HG03432 (cell line): ENCODE results near the gene HRH3.
A peak's percentile ranks its signal among the peaks of the same experiment; 100 is the strongest.

ENCODE experiments used
- ATAC-seq: cut with Tn5 transposase; IDR thresholded peaks from one replicate; pipeline ENCODE4 v1.9.1; 2021; ENCODE audit warnings: mild to moderate bottlenecking, moderate library complexity; ENCODE audit not compliant: unreplicated experiment

The HRH3 gene

DNA sequence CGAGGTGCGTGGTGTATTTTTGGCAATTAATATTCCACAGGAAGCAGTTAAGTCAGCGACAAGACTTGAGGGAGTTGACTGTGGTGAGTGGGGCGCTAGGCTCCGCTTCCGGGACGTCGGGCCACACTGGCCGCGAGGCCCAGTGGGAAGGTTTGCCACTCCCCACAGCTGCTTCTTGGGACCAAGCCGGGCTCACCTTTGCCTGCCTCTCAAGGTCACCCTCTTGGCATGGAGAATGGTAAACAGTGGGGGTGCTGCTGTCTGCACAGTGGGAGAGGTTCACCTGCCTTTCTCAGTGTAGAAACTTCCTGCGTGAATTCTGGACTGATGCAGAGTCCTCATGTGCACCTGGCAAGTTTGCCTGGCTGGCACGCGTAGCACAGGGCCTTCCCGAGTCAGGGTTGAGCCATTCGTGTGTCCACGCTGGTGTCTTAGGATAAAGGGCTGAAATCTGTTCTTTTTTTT lies 24.6 kb upstream of the HRH3 start:
- no peak for ATAC-seq

DNA sequence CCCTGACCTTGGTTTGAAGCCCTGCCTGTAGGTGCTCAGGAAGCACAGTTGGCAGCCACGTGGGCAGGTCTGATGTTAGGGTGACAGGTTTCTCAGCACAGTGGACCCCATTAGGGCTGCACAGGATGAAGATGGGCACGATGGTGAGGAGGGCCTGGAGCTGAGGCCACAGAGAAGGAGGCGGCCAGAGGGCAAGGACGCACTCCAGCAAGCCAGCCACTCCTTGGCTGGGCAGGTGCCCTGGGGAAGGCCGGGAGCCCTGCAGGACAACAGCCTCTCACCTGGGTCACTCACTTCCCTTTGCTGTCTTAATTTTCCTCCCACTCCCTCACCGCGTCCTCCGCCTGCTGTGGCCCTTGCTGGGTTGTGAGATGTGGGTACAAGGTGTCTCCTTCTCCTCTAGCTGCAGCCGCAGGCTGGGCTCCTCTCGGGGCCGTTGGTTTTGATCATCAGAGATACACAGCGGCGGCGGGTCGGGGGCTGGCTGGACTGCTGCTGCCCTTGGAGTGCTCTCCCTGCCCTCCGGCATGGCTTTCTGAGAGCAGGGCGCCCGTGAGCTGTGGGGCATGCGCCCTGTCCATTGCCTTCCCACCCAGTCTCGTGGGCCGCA lies 23.9 kb upstream of the HRH3 start:
- ATAC-seq = no peak

DNA sequence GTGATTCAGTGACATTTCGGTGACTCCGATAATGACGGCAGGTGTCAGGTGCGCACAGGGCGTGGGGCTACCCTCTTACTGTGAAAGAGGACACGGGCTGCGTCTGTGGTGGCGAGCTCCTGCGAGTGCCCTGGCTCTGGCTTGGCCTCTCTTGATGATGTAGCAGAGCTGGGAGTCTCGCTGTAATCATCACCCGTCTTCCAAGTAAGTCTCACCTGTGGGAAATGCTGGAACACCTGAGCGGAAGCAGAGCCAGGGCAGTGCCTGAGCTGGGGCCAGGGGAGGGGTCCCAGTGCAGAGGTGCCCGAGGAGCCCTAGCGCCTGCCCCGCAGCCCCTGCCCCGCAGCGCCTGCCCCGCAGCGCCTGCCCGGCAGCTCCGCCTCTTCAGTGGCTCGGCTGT lies 23.0 kb upstream of the HRH3 start:
- no peak for ATAC-seq

DNA sequence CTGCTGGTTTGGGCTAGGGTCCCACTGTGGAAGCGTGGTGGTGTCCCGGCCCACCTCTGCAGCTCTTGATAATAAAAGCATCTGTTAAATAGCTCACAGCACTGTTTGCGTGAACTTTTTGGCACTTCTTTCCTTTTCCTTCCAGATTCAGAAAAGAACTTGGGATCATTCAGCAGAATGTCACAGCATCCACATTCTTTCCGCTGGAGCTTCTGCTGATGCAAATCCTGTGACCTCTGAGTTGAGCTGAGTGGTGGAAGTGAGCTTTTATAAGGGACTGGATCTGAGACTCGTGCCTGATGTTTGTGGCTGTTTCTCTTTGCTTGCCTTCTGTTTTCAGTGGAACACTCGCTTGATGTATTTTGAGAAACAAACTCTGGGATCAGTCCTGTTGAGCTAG lies 22.1 kb upstream of the HRH3 start:
- ATAC-seq = no peak

DNA sequence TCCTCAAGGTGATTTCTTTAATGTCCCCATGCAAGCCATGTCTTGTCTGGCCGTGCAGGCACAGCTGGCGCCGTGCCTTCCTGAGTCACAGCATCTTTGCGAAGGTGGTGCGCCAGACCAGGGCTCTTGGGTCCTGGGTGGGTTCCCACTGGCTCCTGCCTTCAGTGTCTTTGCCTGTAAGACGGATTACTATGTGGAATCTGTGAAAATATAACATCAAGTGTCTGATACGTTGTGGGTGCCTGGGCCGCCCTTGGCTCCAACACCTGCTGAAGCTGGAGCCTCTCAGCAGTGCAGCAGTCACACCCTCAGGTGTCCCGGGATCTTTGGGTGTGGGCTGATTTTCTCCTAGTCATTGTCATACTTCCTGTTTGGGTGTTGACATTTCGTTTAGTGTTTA lies 21.4 kb upstream of the HRH3 start:
- no peak for ATAC-seq

DNA sequence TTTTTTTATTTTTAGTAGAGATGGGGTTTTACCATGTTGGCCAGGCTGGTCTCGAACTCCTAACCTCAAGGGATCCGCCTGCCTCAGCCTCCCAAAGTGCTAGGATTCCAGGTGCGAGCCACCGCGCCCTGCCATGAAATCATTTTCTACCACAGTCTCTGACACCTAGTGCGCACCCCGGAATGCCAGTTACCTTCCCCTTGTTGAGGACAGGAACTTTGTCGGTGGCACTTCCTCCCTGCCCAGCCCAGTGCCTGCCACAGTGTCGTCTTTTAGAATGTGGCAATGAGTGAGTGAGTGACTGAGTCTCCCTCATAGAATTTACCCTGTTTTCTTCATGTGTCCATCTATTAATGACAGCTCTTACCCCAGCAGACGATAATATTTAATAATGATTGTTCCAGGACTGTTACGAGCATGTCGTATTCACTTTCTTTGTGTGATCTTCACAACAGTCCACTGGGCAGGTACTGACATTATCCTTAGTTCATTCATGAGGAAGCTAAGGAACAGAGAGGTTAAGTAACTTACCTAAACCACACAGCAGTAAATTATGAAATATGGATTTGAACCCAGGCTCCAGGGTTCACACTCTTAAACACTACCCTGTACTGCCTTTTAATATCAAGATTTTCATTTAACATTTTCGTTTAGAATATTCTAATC lies 20.1 kb upstream of the HRH3 start:
- no peak for ATAC-seq

DNA sequence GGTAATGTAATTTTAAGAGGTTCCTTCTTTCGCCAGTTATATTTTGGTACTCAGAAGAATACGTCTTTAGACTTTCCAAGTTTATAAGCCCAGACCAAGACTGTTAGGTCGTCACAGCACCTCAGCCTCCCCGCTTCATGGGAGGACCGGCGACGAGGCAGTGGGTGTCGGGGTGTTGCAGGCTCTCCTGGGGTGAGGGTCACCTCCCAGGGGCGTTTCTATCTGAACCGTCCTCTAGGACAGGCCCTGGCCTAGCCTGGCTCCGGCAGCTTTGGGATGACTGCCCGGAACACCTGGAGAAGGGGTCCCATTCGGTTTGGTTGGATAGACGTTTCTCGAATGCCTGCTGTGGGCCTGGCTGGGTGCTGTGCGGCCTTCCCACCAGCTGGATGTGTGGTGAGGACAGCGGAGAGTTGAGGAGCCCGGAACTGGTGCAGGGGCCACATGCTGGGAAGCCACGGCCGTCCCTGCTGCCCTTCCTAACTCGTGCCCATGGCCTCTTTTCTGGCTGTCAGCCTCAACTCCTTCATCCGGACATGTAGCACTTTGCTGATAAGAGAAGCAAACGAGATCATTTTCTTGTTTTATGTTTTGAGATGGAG lies 19.3 kb upstream of the HRH3 start:
- no peak for ATAC-seq

DNA sequence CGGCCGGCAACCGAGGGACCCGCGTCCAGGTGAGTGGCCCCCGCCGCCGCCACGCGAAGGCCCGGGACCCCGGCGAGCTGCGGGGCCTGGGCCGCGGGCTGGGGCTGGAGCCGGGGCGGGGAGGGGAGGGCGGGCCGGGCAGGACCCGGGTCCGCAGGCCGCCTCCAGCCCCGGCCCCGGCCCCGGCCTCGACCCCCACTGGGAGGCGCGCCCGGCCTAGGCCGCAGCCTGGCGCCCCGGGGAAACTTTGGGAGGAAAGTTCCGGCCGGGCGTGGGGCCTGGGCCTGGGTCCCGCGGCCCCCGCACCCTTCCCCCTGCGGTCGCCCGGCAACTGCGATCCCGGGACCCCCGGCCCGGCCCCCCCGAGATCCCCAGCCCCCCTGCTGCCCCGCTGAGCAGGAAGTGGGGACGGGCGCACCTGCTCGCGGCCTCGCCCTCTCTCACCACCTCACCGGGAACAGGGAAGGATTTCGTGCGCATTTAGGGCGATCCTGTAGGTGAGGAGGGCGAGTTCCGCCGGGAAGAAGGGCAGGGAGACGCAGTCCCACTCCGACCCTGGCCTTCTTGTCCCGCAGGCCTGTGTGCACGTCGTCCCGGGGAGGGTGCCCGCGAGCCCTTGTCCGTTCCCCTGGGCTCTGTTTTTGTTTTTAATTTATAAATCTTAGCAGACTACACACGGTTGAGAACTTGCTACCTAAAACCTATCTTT lies 18.6 kb upstream of the HRH3 start:
- ATAC-seq = peak; percentile 5

DNA sequence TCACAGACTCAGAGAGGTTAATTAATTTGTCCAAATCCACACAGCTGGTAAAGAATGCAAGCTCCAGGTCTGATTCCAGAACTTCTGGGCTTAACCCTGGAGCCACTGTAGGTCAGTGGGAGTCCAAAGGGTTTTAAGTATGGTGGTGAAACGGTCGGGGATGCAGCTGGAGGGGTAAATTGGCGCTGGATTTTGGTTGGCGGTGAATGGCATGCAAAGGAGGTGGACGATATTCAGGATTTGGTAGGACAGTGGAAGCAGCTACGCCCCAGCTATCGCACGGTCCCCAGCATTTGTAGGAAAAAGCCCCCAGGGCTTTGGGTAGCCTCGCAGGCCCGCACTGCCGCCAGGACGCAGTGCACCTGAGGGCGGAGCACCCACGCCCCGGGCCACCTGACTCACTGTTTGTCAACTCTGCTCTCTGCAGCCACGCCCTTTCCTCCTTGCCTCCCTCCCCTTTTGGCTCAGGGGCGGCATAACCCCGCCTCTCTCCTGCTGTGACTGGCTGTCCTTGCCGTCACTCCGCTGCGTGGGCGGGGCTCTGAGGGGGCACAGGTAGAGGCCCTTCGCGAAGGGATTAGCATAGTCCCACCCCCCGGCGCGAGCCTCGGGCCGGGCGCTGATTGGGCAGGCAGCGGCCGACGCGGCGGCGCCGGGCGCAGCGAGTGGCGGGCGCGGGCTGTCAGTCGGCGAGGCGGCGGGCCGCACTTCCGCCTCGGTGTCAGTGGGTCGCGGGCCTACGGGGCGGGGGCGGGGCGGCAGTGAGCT lies 17.9 kb upstream of the HRH3 start, which contains the start of gene OSBPL2:
TSS of gene OSBPL2 (plus strand) at position 721 of the 768 bp plus-strand sequence. CDS start 17,664 bp downstream, outside the sequence.
- peak; percentile 97 for ATAC-seq

DNA sequence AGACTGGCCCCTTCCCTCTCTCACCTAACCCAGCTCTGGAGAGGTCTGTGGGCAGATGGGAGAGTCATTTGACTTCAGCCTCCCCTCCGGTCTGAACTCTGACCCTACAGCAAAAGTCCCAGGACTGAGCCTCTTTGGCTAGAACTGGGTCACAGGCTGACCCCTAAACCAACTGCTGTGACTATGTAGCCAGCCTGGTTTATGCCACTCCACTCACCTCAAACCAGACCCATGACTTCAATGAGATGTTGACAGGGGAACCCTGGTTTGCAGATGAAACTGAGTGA lies 17.4 kb upstream of the HRH3 start:
- no peak for ATAC-seq

DNA sequence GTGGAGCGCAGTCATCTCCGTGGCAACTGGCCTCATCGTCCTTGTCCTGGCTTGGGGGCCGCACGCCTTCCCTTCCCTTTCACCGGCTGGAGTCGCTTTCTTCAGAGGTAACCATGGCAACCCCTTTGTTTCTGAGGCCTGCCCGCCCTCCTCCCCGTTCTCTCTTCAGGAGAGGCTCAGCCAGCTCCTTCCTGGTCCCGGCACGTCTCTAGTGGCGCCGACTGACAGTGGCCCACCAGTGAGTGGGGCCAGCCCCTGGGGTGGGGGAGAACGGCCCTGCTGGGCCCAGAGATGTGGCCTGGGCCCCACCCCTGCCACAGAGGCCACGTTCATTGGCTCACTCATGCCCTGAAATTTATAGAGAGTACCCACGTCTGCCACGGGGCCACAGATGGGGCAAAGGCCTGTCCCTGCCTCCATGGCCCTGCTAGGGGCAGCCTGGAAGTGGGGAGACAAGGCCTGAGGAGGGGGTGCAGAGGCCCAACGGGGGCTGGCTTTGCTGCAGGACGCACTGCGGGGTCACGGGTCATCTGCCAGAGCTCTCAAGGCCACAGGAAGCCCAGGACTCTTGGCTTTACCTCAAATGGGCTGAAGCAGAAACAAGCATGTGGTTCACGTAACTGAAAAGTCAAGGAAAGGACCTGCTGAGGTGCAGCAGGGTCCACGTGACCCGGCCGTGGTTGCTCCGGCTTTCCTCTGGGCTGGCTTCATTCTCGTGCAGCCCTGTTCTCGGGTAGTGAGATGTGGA lies 16.9 kb upstream of the HRH3 start:
- ATAC-seq = no peak

DNA sequence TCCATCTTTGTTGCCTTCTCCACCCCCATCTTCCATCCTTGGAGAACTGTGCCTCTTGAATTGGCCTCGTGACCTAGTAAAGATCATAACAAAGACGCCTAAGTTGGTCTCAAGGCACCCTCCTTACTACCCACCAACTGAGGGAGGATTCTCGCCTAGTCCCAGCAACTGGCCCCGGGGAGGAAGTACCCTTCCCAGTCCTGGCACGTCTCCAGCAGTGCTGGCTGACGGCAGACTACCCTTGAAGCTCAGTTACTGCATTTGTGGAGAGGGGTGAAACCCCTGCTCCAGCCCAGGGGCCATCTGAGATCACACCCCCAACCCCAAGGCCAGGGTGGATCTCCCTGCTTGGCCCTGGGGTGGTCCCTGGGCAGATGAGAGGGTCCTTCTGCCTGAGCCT lies 16.1 kb upstream of the HRH3 start:
- ATAC-seq = no peak

DNA sequence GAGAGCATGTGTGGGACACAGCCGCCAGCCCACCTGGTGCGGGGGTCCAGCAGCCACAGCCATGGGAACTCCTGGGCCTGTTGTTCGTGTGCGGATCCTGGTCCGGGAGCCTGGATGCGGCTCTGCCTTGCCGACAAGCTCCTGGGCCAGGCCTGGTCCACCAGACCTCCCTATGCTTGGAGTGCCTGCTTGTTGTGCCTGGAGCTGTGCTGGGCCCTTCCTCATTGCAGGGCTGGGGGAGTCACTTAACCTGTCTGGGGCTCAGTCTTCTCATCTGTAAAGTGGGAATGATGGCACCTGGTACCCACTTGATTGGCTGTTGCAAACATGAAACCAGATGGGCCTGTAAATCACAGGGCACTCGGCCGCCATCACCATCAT lies 15.7 kb upstream of the HRH3 start:
- no peak for ATAC-seq

DNA sequence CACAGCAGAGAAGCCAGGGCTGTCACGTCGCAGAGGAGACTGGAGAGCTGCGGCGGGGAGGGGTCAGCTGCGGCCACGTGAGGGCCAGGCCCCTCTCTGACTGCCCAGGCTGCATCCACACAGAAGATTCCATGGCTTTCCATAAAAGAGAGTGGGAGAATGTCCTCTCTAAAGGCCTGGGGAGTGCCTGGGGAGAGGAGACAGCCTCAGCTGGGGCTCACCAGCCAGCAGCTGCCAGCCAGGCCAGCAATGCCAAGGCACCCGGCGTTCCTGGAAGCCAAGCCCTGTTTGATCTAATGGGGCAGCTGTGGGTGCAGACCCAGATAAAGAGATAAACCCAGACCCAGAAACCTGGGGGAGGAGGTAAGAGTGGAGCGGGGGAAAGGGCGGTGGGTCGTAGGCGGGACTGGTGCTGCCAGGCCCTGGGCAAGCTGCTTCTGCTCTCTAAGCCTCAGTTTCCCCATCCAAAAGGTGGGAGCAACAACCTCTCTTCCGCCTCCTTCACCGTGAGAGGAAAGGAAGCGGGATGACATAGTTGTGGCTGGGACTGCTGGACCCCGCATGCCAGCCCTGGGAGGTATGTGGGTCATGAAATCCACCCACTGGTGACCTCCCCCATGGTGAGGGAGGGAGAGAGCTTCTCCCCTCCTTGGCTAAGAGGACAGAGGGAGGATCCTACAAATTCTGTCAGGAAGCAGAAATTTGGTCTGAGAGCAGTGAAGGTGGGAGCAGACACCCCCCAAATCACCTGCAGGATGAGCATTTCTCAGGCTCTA lies 15.1 kb upstream of the HRH3 start:
- ATAC-seq = no peak

DNA sequence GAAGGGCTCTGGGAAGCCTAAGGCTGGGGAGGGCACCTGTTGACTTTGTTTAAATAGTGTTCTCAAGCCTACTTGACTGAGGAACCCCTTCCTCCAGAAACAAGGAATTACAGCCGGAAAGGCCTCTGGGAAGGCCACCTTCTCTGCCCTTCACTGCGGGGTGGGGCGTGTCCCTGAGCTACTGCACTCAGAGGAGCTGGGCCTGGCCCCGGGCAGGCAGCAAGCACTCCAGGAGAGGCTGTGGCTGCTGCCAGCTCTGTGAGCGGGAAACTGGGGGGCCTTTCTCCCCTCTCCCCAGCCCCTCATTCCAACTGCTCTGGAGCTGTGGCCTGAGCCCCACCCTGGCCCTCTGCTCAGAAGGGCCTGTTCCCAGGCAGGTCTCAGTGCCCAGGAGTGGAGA lies 14.3 kb upstream of the HRH3 start:
- ATAC-seq = no peak

DNA sequence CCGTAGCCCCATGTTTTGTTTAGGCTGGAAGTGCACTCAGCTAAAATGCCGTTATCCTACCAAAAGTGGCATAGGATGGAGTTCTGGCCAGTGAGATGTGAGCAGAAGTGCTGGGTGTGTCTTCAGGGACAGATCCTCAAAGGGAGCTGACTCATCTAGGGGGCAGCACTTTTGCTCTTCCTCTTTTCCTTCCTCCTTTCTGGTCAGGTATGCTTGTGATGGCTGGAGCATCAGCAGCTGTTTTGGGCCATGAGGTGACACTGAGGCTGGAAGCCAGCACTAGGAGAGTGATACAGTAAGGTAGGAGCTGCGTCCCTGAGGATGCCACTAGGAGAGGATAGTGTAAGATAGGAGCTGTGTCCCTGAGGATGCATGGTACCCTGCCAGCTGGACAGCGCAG lies 13.6 kb upstream of the HRH3 start:
- no peak for ATAC-seq

DNA sequence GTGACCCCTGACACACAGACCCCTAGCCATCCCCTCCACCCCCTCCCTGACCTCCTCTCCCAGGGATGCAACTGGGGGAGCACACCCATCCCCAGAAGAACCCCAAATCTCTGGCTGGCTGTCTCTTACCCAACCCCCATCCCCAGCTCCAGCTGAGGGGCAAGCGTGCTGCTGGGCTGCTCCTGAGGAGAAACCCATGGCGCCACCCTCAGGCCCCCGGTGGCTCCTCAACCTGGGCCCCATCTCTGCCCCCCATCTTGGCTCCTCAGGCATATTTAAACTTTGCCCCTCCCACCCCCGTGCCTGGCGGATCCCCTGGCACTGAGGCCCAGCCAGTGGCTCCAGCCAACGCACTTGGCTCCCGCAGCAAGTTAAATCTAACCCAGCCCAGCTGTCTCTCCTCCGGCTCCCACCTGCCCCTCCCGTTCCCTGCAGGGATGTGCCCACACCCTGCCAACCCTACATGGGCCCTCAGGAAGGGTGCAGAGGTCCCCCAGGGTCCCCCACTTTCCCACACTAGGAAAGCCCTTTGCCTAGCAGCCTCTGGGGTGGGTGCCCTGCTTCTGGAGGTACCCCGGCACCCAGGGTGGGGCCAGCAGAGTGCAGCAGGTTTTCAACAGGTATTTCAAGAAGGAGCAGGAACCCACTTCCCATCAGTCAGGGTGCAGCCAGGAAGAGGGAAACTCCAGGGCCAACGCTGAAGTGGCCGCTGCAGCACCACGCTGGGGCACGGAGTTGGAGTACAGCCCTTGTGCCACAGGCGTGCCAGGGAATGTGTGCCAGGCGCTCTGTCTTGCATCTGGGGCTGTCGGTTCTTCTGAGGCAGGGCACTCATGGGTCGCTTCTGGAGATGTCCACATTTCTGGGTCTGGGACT lies 12.9 kb upstream of the HRH3 start:
- no peak for ATAC-seq

DNA sequence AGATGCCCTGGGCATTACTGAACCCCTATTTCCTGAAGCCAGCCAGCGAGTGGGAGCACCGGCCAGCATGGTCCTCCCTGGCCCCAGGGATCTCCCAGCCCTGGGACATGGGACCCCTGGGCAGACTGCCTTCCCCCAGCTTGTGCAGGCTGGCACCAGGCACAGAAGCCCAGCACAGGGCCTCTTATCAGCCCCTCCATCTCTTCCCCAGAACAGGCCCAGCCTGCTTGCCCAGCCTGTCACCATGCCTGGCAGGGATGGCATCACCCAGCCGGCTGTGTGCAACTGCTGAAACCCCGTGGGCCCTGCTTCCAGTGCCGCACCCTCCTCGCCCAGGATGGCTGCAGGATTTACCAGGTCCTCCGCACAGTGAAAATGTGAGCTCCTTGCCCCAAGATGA lies 12.1 kb upstream of the HRH3 start:
- no peak for ATAC-seq

DNA sequence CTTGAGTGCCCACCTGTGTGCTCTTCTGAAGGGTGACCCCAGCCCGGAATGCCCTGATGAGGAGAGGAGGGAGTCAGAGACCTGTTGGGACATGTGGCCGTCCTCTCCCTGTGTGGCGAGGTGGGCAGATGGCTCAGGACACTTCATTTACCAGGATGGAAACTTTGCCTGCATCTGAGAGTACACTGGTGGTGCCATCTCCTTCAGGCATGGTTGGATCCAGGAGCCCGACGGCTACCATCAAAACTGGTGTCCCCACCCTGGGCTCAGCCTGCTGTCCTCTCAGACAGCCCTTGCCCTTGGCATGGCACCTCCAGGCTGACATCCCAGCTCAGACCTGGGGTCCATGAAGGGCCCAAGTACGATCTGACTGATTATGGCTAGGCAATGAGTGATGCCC lies 11.2 kb upstream of the HRH3 start:
- ATAC-seq = no peak
